HFFc6 (cell line): ENCODE measurements around the gene ASIP. TPM values are rescaled to one million over a fixed set of nuclear protein-coding genes. Genes with fewer than 3 reads are reported as not detected.
"Not testable (repeated sequence)": the region's sequence is repeated elsewhere in the genome, so short reads cannot be mapped to it uniquely, and the experiment has no call there.

Source experiments
- DNase-seq: peaks from one replicate; pipeline ENCODE4 v3.0.0-alpha.2; 2018
- H3K27ac Mint-ChIP-seq: 2 replicates; pipeline ENCODE4 v1.8.0; 2020; ENCODE audit warnings: mild to moderate bottlenecking, mixed read lengths
- H3K27me3 Mint-ChIP-seq: 2 replicates; pipeline ENCODE4 v1.8.0; 2021; ENCODE audit warnings: mild to moderate bottlenecking, moderate library complexity, mixed read lengths; ENCODE audit not compliant: insufficient read depth
- H3K36me3 Mint-ChIP-seq: 2 replicates; pipeline ENCODE4 v1.8.0; 2021; ENCODE audit warnings: low read depth, mixed read lengths
- H3K4me1 Mint-ChIP-seq: 2 replicates; pipeline ENCODE4 v1.8.0; 2020; ENCODE audit warnings: low read depth, mixed read lengths
- H3K4me3 Mint-ChIP-seq: 2 replicates; pipeline ENCODE4 v1.8.0; 2020; ENCODE audit warnings: mild to moderate bottlenecking, moderate library complexity, mixed read lengths
- H3K9me3 Mint-ChIP-seq: 2 replicates; pipeline ENCODE4 v1.8.0; 2020; ENCODE audit warnings: mild to moderate bottlenecking, mixed read lengths
- long read RNA-seq: library from polyadenylated mRNA; unstranded; transcript quantifications from one replicate; pipeline ENCODE4 v2.0.0, GENCODE V29; 2019
- total RNA-seq, 6 experiments: library from RNA; stranded (reverse); fragmentation: NEBNext Ultra II Directional; extraction: Animal tissue kit (Norgen Biotek cat#: 25700); gene quantifications; 2 replicates in 1 of 6; 3 replicates in 5 of 6; pipeline ENCODE4 v1.2.3, GENCODE V29; 2021
- TF ChIP-seq, protein P1 (sequence below): fragments of 200-600 bp; sonication (generic); IDR thresholded peaks from 2 replicates; pipeline ENCODE4 v1.5.0; 2021; ENCODE audit warnings: antibody characterized with exemption, mild to moderate bottlenecking

ASIP gene, protein sequence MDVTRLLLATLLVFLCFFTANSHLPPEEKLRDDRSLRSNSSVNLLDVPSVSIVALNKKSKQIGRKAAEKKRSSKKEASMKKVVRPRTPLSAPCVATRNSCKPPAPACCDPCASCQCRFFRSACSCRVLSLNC
- total RNA-seq: not detected
- long read RNA-seq, partial matches to known transcripts: 0 of 1 reads
- long read RNA-seq, other reads (novel, unspliced or antisense): 1 of 1 reads

DNA sequence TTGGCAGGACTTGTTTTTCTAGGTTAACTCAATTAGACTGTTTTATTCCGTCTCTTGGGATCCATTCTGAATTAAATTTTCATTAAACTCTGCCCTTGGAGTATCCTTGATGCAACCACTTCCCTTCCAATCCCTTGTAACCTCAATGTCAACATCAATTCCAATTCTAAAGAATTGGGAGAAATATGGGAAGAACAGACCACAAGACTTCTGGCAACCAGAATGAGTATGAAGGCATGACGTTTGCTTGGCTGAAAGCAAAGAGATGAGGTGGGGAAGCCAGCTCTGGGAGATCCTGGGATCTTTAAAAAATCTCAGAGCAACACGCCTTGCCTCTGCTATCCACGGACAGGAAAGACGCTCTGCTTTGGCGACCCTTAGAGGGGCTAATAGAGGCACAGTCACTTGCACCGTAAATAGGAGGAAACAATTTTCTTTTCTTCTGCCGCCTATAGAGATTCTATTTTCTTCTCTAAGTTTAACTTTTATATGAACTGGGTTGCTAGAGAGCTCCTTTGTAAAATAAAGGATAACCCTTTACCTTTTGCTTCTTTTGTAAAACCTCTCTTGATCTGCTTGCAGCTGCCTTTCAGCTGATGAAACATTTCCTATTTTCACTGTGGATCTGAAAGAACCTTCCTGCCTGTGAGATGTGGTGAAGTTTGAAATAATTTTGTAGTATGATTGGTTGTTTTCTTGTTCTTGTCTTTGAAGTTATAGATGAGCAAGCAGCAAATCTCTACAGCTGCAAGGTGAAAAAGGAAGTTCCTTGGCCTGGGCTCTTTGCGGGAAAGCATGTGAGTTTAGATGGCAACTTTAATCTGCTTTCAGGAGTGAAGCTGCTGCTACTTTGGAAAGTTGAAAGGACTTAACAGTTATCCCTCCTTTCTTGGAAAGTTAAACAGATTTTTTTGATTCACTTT, at the start of gene ASIP:
Gene ASIP, plus strand, starts transcription at position 731 of the 923 bp plus-strand sequence. CDS start 18,952 bp downstream, outside the sequence.
- Mint-ChIP-seq H3K27me3 (peaks cover 28% of the 10 kb centered on the region), H3K4me1 (peaks cover 3% of the 10 kb centered on the region; the same call in 1 of the 2 replicates), H3K4me3 (no peak within 1 kb of the TSS), H3K27ac (no peak within 1 kb of the TSS), H3K9me3 (peaks cover 18% of the 10 kb centered on the region), H3K36me3 (peaks cover 20% of the 10 kb centered on the region)
- TF ChIP-seq, protein P1, sequence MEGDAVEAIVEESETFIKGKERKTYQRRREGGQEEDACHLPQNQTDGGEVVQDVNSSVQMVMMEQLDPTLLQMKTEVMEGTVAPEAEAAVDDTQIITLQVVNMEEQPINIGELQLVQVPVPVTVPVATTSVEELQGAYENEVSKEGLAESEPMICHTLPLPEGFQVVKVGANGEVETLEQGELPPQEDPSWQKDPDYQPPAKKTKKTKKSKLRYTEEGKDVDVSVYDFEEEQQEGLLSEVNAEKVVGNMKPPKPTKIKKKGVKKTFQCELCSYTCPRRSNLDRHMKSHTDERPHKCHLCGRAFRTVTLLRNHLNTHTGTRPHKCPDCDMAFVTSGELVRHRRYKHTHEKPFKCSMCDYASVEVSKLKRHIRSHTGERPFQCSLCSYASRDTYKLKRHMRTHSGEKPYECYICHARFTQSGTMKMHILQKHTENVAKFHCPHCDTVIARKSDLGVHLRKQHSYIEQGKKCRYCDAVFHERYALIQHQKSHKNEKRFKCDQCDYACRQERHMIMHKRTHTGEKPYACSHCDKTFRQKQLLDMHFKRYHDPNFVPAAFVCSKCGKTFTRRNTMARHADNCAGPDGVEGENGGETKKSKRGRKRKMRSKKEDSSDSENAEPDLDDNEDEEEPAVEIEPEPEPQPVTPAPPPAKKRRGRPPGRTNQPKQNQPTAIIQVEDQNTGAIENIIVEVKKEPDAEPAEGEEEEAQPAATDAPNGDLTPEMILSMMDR: no peak
- DNase-seq: no peak

DNA sequence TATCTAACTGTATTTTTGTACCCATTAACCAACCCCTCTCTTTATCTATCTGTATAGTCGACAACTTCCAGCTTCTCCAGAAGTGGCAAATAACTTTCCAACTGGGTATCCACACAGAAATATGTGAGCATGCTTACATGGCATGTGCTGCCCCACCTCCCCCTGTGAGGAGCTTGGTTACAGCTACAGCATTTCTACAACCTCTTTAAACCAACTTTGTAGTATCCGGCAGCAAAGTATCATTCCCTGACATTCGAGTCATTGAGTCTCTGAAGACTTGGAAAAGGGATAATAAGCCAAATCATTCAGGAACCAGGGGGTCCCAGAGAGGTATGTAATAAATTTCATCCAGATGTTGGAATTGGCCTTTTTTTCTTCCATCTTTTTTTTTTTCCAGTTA, 48.2 kb upstream of the ASIP start:
- H3K36me3 Mint-ChIP-seq: no peaks in the 10 kb centered on the region
- TF ChIP-seq, protein P1: no peak
- no peak overlapping the region for H3K27ac Mint-ChIP-seq
- H3K4me1 Mint-ChIP-seq: peaks cover 22% of the 10 kb centered on the region
- no peak for DNase-seq
- no peak overlapping the region for H3K4me3 Mint-ChIP-seq
- no peaks in the 10 kb centered on the region for H3K9me3 Mint-ChIP-seq
- peaks cover 10% of the 10 kb centered on the region for H3K27me3 Mint-ChIP-seq

DNA sequence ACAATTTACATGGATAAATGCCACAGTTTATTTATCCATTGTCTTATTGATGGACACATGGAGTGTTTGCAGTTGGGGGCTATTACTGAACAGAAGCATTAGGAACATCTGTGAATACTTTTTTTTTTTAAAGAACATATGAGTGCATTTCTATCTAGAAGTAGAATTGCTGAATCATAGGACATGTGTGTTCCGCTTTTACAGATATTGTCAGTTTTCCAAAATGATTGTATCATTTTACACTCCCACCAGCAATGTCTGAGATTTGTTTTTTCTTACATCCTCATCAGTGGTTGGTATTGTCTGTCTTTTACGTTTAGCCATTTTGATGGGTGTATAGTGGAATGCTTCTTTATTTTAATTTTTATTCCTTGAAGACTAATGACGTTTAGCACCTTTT, 42.0 kb upstream of the ASIP start:
- Mint-ChIP-seq H3K27me3 (peaks cover 21% of the 10 kb centered on the region), H3K4me3 (no peak overlapping the region), H3K36me3 (no peaks in the 10 kb centered on the region), H3K27ac (no peak overlapping the region), H3K4me1 (peaks cover 8% of the 10 kb centered on the region; the same call in 1 of the 2 replicates), H3K9me3 (no peaks in the 10 kb centered on the region)
- no peak for DNase-seq
- TF ChIP-seq, protein P1: no peak

DNA sequence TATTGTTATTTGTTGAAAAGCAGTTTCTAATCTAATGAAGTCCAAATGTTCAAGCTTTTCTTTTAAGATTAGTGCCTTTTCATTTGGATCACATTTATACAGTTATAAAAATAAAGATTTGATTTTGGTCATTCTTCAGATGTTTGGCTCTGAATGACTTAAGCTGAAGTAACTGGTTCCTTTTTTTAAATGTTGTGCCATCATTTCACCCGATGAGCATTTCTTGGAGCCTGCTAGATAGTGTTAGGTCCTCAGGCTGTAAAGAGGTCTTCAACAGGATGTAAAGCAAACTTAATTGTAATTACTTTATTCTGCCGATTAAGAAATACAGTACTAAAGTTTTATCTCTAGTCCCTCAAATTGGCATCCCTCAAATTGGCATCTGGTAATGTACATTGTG, 41.2 kb upstream of the ASIP start:
- no peaks in the 10 kb centered on the region for H3K9me3 Mint-ChIP-seq
- peaks cover 21% of the 10 kb centered on the region for H3K27me3 Mint-ChIP-seq
- H3K36me3 Mint-ChIP-seq: no peaks in the 10 kb centered on the region
- TF ChIP-seq, protein P1: no peak
- H3K27ac Mint-ChIP-seq: no peak overlapping the region
- H3K4me1 Mint-ChIP-seq: peaks cover under 1% of the 10 kb centered on the region; the same call in 1 of the 2 replicates
- H3K4me3 Mint-ChIP-seq: no peak overlapping the region
- DNase-seq: no peak

DNA sequence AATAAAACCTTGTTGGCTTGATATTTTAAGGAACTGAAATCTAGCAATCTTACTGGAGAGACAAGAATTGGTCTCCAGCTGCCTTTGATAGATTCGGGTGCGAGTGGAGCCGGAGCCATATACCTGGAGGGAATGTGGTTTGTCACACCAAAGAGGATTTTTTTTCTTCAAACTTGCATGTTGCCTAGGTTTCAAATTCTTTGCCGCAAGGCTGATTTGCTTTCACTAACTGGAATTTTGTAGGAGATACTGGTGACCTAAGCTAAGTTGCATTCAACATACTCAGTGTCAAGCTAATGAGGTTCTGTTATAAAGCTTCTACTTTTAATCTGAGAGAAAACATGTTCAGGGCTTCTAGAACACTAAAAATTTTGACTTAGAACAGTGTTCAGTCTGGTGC, 39.7 kb upstream of the ASIP start:
- Mint-ChIP-seq H3K36me3 (peaks cover 4% of the 10 kb centered on the region; the same call in 1 of the 2 replicates), H3K27ac (no peak overlapping the region), H3K4me1 (no peaks in the 10 kb centered on the region), H3K9me3 (no peaks in the 10 kb centered on the region), H3K4me3 (no peak overlapping the region), H3K27me3 (peaks cover 21% of the 10 kb centered on the region)
- DNase-seq: no peak
- TF ChIP-seq, protein P1: no peak

- DNase-seq, H3K36me3 Mint-ChIP-seq, H3K27ac Mint-ChIP-seq, H3K4me3 Mint-ChIP-seq, H3K9me3 Mint-ChIP-seq, H3K4me1 Mint-ChIP-seq: not testable (repeated sequence)
- H3K27me3 Mint-ChIP-seq: peaks cover 11% of the 10 kb centered on the region
These were observed 35.9 kb upstream of the ASIP start for GRCh38 chr20:34205172-34205880.
